Activated CD8-positive, alpha-beta T cell treated with anti-CD3 and anti-CD28 coated beads for 36 hours (primary cell): ENCODE measurements around the gene ZXDC. TPM values are rescaled to one million over a fixed set of nuclear protein-coding genes. Genes with fewer than 3 reads are reported as not detected.

Experiments
- ATAC-seq: fragments of 200-7000 bp; cut with Tn5 transposase; one replicate; pipeline ENCODE4 v1.10.0; 2021; ENCODE audit warnings: mild to moderate bottlenecking, moderate library complexity
- CTCF ChIA-PET: fragments of 350-600 bp; sonication (Branson Sonifier 250); formaldehyde crosslinking; loops from one replicate; lab custom pipeline; 2021; ENCODE audit warnings: antibody characterized with exemption; lab: Charles Lee
- POLR2A ChIA-PET: fragments of 350-600 bp; sonication (Branson Sonifier 250); formaldehyde crosslinking; loops from one replicate; lab custom pipeline; 2021; ENCODE audit warnings: antibody characterized with exemption; lab: Charles Lee
- DNase-seq: peaks from one replicate; pipeline ENCODE4 v3.0.0-alpha.2; 2020
- H3K27ac Mint-ChIP-seq: one replicate; pipeline ENCODE4 v1.8.0; 2021; ENCODE audit warnings: mild to moderate bottlenecking, mixed read lengths
- H3K27me3 Mint-ChIP-seq: one replicate; pipeline ENCODE4 v1.8.0; 2021; ENCODE audit warnings: mixed read lengths
- H3K36me3 Mint-ChIP-seq: one replicate; pipeline ENCODE4 v1.8.0; 2021; ENCODE audit warnings: low read depth, mixed read lengths
- H3K4me1 Mint-ChIP-seq: one replicate; pipeline ENCODE4 v1.8.0; 2021; ENCODE audit warnings: low read depth, mixed read lengths
- H3K4me3 Mint-ChIP-seq: one replicate; pipeline ENCODE4 v1.8.0; 2021; ENCODE audit warnings: mild to moderate bottlenecking, moderate library complexity, mixed read lengths
- H3K9me3 Mint-ChIP-seq: one replicate; pipeline ENCODE4 v1.8.0; 2021; ENCODE audit warnings: mixed read lengths
- CTCF ChIP-seq: fragments of 200-600 bp; IDR thresholded peaks from one replicate; pipeline ENCODE4 v1.8.0; 2022; ENCODE audit warnings: antibody characterized with exemption, mild to moderate bottlenecking
- intact Hi-C: fragments of 100-400 bp; cut with micrococcal nuclease; formaldehyde crosslinking; loops from one replicate; pipeline ENCODE4 v1.10.0; 2022
- total RNA-seq, 2 experiments: library from RNA; stranded (reverse); gene quantifications; one replicate each; pipeline ENCODE4 v1.2.3, GENCODE V29; 2021

ZXDC gene
- total RNA-seq, 2 experiments from 2014 or later = 27.8 to 29.8 TPM

GRCh38 chr3:126406389-126407296 lies 69.0 kb downstream of the ZXDC start:
- ChIA-PET CTCF (no interaction called here), POLR2A (interaction anchor here (1.5 kb wide), 2 partner anchors 11 to 30 kb away, joined by 3 to 4 read pairs; no protein-coding TSS in a partner anchor)
- Mint-ChIP-seq H3K9me3 (no peaks in the 10 kb centered on the region), H3K4me1 (no peaks in the 10 kb centered on the region), H3K36me3 (no peaks in the 10 kb centered on the region), H3K27me3 (peaks cover 13% of the 10 kb centered on the region), H3K4me3 (no peak overlapping the region), H3K27ac (no peak overlapping the region)
- DNase-seq (no peak), ATAC-seq (no peak)
- intact Hi-C loops = no loop called here
- no peak for TF ChIP-seq CTCF

- intact Hi-C loops = no loop called here
- ATAC-seq (no peak), DNase-seq (no peak)
- ChIA-PET CTCF (no interaction called here), POLR2A (no interaction called here)
- Mint-ChIP-seq H3K27me3 (peaks cover 2% of the 10 kb centered on the region), H3K27ac (no peak overlapping the region), H3K4me3 (no peak overlapping the region), H3K36me3 (no peaks in the 10 kb centered on the region), H3K9me3 (no peaks in the 10 kb centered on the region), H3K4me1 (no peaks in the 10 kb centered on the region)
- no peak for TF ChIP-seq CTCF
Observed at GRCh38 chr3:126402666-126403302, 72.9 kb downstream of the ZXDC start.

GRCh38 chr3:126402178-126402577 lies 73.5 kb downstream of the ZXDC start:
- ATAC-seq (no peak), DNase-seq (no peak)
- TF ChIP-seq CTCF = no peak
- no peaks in the 10 kb centered on the region for H3K9me3 Mint-ChIP-seq
- ChIA-PET CTCF (no interaction called here), POLR2A (no interaction called here)
- peaks cover 2% of the 10 kb centered on the region for H3K27me3 Mint-ChIP-seq
- H3K4me3 Mint-ChIP-seq = no peak overlapping the region
- H3K27ac Mint-ChIP-seq = no peak overlapping the region
- no peaks in the 10 kb centered on the region for H3K36me3 Mint-ChIP-seq
- intact Hi-C loops = no loop called here
- no peaks in the 10 kb centered on the region for H3K4me1 Mint-ChIP-seq

- no peaks in the 10 kb centered on the region for H3K36me3 Mint-ChIP-seq
- H3K4me3 Mint-ChIP-seq = no peak overlapping the region
- no peak overlapping the region for H3K27ac Mint-ChIP-seq
- peaks cover 2% of the 10 kb centered on the region for H3K27me3 Mint-ChIP-seq
- ATAC-seq (no peak), DNase-seq (no peak)
- no peaks in the 10 kb centered on the region for H3K9me3 Mint-ChIP-seq
- H3K4me1 Mint-ChIP-seq = no peaks in the 10 kb centered on the region
- intact Hi-C loops = no loop called here
- POLR2A ChIA-PET = no interaction called here
- no peak for TF ChIP-seq CTCF
- CTCF ChIA-PET = no interaction called here
Observed at GRCh38 chr3:126401611-126402160, 74.0 kb downstream of the ZXDC start.

- Mint-ChIP-seq H3K4me1 (no peaks in the 10 kb centered on the region), H3K27ac (no peak overlapping the region), H3K27me3 (peaks cover 5% of the 10 kb centered on the region), H3K9me3 (no peaks in the 10 kb centered on the region), H3K4me3 (no peak overlapping the region), H3K36me3 (no peaks in the 10 kb centered on the region)
- ChIA-PET CTCF (no interaction called here), POLR2A (no interaction called here)
- no peak for TF ChIP-seq CTCF
- DNase-seq = no peak
- intact Hi-C loops = no loop called here
- ATAC-seq = no peak
Observed at GRCh38 chr3:126399756-126400155, 75.9 kb downstream of the ZXDC start.
